Activated CD4-positive, alpha-beta T cell treated with anti-CD3 and anti-CD28 coated beads for 36 hours (primary cell): ENCODE data around the gene PPP1R3G. TPM values are rescaled to one million over a fixed set of nuclear protein-coding genes. Genes with fewer than 3 reads are reported as not detected.
"Not testable (repeated sequence)": the region's sequence is repeated elsewhere in the genome, so short reads cannot be mapped to it uniquely, and the experiment has no call there.

Experiments used
- ATAC-seq: fragments of 200-7000 bp; cut with Tn5 transposase; one replicate; pipeline ENCODE4 v1.10.0; 2021; ENCODE audit warnings: mild to moderate bottlenecking, moderate library complexity
- CTCF ChIA-PET: fragments of 350-600 bp; sonication (Branson Sonifier 250); formaldehyde crosslinking; loops from one replicate; lab custom pipeline; 2021; ENCODE audit warnings: antibody characterized with exemption; lab: Charles Lee
- POLR2A ChIA-PET: fragments of 350-600 bp; sonication (Branson Sonifier 250); formaldehyde crosslinking; loops from one replicate; lab custom pipeline; 2021; ENCODE audit warnings: antibody characterized with exemption, inconsistent platforms; lab: Charles Lee
- DNase-seq: peaks from one replicate; pipeline ENCODE4 v3.0.0-alpha.2; 2020
- H3K27ac Mint-ChIP-seq: one replicate; pipeline ENCODE4 v1.8.0; 2021; ENCODE audit warnings: mixed read lengths
- H3K27me3 Mint-ChIP-seq: one replicate; pipeline ENCODE4 v1.8.0; 2021; ENCODE audit warnings: mixed read lengths
- H3K36me3 Mint-ChIP-seq: one replicate; pipeline ENCODE4 v1.8.0; 2021; ENCODE audit warnings: low read depth, mixed read lengths
- H3K4me1 Mint-ChIP-seq: one replicate; pipeline ENCODE4 v1.8.0; 2021; ENCODE audit warnings: mixed read lengths
- H3K4me3 Mint-ChIP-seq: one replicate; pipeline ENCODE4 v1.8.0; 2021; ENCODE audit warnings: mild to moderate bottlenecking, moderate library complexity, mixed read lengths
- H3K9me3 Mint-ChIP-seq: one replicate; pipeline ENCODE4 v1.8.0; 2021; ENCODE audit warnings: low read depth, mixed read lengths
- intact Hi-C, 2 experiments: fragments of 100-400 bp; cut with DNase I in 1 of 2; cut with micrococcal nuclease in 1 of 2; formaldehyde crosslinking; loops; one replicate each; pipeline versions ENCODE4 v1.14.2 to v1.15.1; 2022 to 2024; cut with DNase I, micrococcal nuclease
- total RNA-seq, 2 experiments: library from RNA; stranded (reverse); gene quantifications; one replicate each; pipeline ENCODE4 v1.2.3, GENCODE V29; 2021

PPP1R3G gene
- total RNA-seq, 2 experiments from 2014 or later = 0.09 to 0.11 TPM

DNA sequence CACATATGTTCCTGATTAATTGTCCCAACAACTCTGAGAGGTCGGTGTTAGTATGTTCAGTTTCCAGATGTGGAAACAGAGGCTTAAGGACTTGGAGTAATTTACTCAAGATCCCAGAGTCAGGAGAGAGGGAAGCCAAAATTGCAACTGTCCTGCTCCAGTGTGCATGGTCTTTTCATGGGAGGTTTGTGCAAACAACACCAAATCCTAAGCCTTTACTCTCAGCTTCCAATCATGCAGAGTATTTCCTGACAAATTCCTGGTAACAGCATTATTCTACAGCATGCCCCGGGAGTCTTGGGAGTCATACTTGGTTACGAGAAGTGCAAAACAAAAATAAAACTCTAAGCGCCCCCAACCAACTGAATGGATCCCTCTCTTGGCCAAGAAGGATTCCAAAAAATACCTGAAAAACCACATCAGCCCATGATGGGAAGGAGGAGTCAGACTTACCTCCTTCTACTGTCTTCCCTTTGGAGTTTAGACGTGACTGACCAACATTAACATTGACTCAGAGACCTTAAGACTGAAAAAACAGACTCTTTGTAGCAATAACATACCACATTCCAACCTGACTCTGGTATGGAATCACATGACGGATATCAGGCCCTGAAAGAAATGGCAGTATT lies 30.8 kb upstream of the PPP1R3G start:
- H3K4me3 Mint-ChIP-seq = no peak overlapping the region
- CTCF ChIA-PET = no interaction called here
- H3K27me3 Mint-ChIP-seq = peaks cover 4% of the 10 kb centered on the region
- intact Hi-C loops = no loop called here
- POLR2A ChIA-PET = no interaction called here
- no peaks in the 10 kb centered on the region for H3K4me1 Mint-ChIP-seq
- ATAC-seq (no peak), DNase-seq (no peak)
- H3K36me3 Mint-ChIP-seq = peaks cover 6% of the 10 kb centered on the region
- peaks cover 13% of the 10 kb centered on the region for H3K9me3 Mint-ChIP-seq
- no peak overlapping the region for H3K27ac Mint-ChIP-seq

- DNase-seq (no peak), ATAC-seq (no peak)
- peaks cover 4% of the 10 kb centered on the region for H3K27me3 Mint-ChIP-seq
- ChIA-PET POLR2A (no interaction called here), CTCF (interaction anchor here (0.6 to 0.7 kb wide), 2 partner anchors 666 to 1409 kb away, joined by 3 read pairs; no protein-coding TSS in a partner anchor)
- H3K4me1 Mint-ChIP-seq = no peaks in the 10 kb centered on the region
- peaks cover 13% of the 10 kb centered on the region for H3K9me3 Mint-ChIP-seq
- peaks cover 6% of the 10 kb centered on the region for H3K36me3 Mint-ChIP-seq
- H3K27ac Mint-ChIP-seq = no peak overlapping the region
- intact Hi-C loops = no loop called here
- H3K4me3 Mint-ChIP-seq = no peak overlapping the region
Observed at GRCh38 chr6:5055118-5055517, 30.0 kb upstream of the PPP1R3G start.

DNA sequence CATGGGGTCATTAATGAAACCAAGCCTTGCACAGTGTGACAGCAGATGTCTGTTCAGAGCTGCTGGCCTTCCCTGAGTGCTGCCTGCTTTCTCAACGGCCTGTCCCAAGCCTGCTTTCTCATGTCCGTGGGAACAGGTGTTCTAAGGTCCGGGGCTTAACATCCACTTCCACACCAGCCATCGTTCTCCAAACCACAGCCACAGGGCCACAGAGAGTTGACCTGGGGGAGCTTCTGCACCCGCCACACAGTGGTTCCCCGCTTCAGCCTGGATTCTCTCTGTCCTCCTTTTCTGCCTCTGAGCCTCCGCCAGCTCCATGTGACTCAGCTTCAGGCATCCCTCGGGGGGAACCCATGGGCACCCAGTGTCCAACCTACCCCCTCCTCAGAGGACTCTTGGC lies 26.9 kb upstream of the PPP1R3G start:
- Mint-ChIP-seq H3K27me3 (no peaks in the 10 kb centered on the region), H3K4me3 (no peak overlapping the region), H3K27ac (no peak overlapping the region), H3K4me1 (no peaks in the 10 kb centered on the region), H3K36me3 (no peaks in the 10 kb centered on the region), H3K9me3 (no peaks in the 10 kb centered on the region)
- DNase-seq = no peak
- ATAC-seq = no peak
- intact Hi-C loops = no loop called here
- CTCF ChIA-PET = no interaction called here
- POLR2A ChIA-PET = no interaction called here

DNA sequence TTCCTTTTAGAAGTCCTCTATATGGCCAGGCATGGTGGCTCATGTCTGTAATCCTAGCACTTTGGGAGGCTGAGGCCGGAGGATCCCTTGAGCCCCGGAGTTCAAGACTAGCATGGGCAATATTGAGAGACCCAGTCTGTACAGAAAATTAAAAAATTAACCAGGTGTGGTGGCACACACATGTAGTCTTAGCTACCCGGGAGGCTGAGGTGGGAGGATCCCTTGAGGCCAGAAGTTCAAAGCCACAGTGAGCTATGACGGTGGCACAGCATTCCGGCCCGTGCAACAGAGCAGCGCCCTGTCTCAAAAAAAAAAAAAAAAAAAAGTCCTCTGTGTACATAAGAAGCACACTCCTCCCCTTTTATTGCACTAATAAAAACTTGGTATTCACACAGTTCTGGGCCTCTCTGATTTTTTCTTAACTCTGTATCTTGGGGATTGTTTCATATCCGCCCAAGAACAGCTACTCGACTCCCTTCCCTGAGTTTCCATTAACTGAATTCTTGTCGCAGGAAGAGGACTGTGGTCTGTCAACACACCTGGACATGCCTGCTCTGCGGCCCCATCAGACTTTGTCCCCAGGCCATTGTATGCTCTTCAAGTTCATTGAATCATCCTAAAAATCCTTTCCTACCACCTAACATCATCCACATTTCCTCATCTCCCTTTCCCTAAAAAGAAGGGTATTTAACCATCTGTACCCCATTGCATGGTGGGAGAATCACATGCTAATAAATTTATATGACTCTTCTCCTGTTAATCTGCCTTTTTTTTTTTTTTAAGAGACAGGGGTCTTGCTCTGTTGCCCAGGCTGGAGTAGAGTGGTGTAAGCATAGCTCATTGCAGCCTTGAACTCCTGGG lies 25.9 kb upstream of the PPP1R3G start:
- intact Hi-C loops = no loop called here
- Mint-ChIP-seq H3K27ac (no peak overlapping the region), H3K4me3 (no peak overlapping the region), H3K36me3 (no peaks in the 10 kb centered on the region), H3K4me1 (no peaks in the 10 kb centered on the region), H3K9me3 (no peaks in the 10 kb centered on the region), H3K27me3 (no peaks in the 10 kb centered on the region)
- ChIA-PET CTCF (interaction anchor here (0.7 kb wide), 1 partner anchor 159 kb away, joined by 3 read pairs; no protein-coding TSS in a partner anchor), POLR2A (no interaction called here)
- DNase-seq (no peak), ATAC-seq (no peak)

GRCh38 chr6:5060439-5060838 lies 24.7 kb upstream of the PPP1R3G start:
- H3K4me1 Mint-ChIP-seq, H3K27me3 Mint-ChIP-seq, H3K36me3 Mint-ChIP-seq, CTCF ChIA-PET, ATAC-seq, POLR2A ChIA-PET, intact Hi-C loops, DNase-seq, H3K4me3 Mint-ChIP-seq, H3K9me3 Mint-ChIP-seq, H3K27ac Mint-ChIP-seq: not testable (repeated sequence)

GRCh38 chr6:5061152-5061551 lies 24.0 kb upstream of the PPP1R3G start:
- no peaks in the 10 kb centered on the region for H3K4me1 Mint-ChIP-seq
- intact Hi-C loops = no loop called here
- no peaks in the 10 kb centered on the region for H3K36me3 Mint-ChIP-seq
- ATAC-seq (no peak), DNase-seq (no peak)
- ChIA-PET POLR2A (no interaction called here), CTCF (no interaction called here)
- no peak overlapping the region for H3K4me3 Mint-ChIP-seq
- no peaks in the 10 kb centered on the region for H3K27me3 Mint-ChIP-seq
- H3K27ac Mint-ChIP-seq = no peak overlapping the region
- no peaks in the 10 kb centered on the region for H3K9me3 Mint-ChIP-seq

DNA sequence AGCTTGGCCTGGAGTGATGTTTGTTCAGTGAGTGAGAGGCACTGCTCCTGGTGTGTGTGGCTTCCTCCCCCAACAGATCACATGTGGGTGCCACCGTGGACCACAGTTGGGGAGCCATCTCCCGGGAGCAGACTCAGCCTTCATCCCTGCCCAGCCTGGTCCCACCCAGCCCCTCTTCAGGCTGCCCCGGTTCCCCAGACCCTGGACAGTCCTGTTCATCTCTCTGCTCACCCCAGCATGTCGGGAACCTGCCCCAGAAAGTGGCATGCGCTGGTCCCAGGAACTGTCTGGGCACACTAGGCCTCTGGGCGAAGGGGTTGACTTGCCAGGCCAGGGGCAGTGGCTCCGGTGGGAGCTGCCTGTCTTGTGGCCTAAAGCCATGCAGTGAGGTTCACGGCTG lies 21.5 kb upstream of the PPP1R3G start:
- peaks cover 6% of the 10 kb centered on the region for H3K9me3 Mint-ChIP-seq

GRCh38 chr6:5066456-5067093 lies 18.6 kb upstream of the PPP1R3G start:
- intact Hi-C loops = no loop called here
- no peaks in the 10 kb centered on the region for H3K4me1 Mint-ChIP-seq
- POLR2A ChIA-PET = no interaction called here
- no peak overlapping the region for H3K27ac Mint-ChIP-seq
- no peaks in the 10 kb centered on the region for H3K36me3 Mint-ChIP-seq
- ATAC-seq = no peak
- DNase-seq = no peak
- CTCF ChIA-PET = no interaction called here
- H3K27me3 Mint-ChIP-seq = no peaks in the 10 kb centered on the region
- no peak overlapping the region for H3K4me3 Mint-ChIP-seq
- peaks cover 6% of the 10 kb centered on the region for H3K9me3 Mint-ChIP-seq

More for the DNA sequence above, 21.5 kb upstream of the PPP1R3G start:
- no peaks in the 10 kb centered on the region for H3K27me3 Mint-ChIP-seq
- ATAC-seq (no peak), DNase-seq (no peak)
- POLR2A ChIA-PET = no interaction called here
- no peaks in the 10 kb centered on the region for H3K36me3 Mint-ChIP-seq
- no peak overlapping the region for H3K27ac Mint-ChIP-seq
- no peak overlapping the region for H3K4me3 Mint-ChIP-seq
- H3K4me1 Mint-ChIP-seq = no peaks in the 10 kb centered on the region
- CTCF ChIA-PET = no interaction called here
- intact Hi-C loops = no loop called here

DNA sequence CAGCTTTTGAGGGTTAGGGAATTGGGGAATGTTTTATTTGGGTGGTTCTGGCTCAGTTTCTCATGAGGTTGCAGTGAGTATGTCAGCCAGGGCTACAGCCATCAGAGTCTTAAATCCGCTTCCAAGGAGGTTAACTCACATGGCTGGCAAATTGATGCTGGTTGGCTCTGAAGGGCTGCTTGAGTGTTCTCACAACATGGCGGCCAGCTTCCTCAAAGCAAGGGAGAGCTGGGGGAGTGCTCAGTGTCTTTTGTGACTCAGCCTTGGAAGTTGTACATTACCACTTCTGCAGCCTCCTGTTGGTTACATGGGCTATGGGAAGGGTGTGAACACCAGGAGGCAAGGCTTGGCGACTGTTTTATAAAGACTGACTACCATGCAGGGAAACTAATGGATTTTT lies 17.8 kb upstream of the PPP1R3G start:
- H3K27me3 Mint-ChIP-seq = no peaks in the 10 kb centered on the region
- H3K36me3 Mint-ChIP-seq = no peaks in the 10 kb centered on the region

DNA sequence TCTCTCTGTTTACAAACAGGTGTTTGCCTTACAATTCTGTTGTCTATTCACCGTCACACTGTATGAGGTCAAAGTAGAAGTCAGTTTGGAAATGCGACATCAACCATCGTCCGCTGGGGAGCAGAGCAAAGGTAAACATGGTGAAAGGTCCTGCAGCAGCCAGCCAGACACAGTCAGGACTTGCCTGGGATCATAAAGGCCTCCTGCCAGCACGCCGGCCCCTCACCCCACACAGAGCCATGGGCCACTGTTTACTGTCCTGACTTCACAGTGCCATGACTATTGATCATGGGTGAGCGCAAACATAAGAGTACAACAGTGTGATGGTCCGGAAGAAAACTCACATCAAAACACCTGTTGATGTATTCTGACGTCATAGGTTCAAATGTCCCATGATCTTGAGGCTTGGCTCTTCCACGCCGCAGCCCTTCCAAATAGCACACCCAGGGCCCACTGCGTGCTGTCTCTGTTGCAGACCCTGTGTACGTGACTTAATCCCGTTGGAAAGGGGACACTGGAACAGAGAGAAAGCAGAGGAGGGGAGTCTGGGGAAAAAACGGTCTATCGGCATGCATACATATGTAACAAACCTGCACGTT lies 16.9 kb upstream of the PPP1R3G start:
- DNase-seq (no peak), ATAC-seq (no peak)
- H3K4me3 Mint-ChIP-seq = no peak overlapping the region
- H3K36me3 Mint-ChIP-seq = no peaks in the 10 kb centered on the region
- H3K9me3 Mint-ChIP-seq = peaks cover 6% of the 10 kb centered on the region
- no peaks in the 10 kb centered on the region for H3K27me3 Mint-ChIP-seq
- no peak overlapping the region for H3K27ac Mint-ChIP-seq
- H3K4me1 Mint-ChIP-seq = peaks cover 3% of the 10 kb centered on the region
- intact Hi-C loops = no loop called here
- ChIA-PET CTCF (no interaction called here), POLR2A (no interaction called here)

More for the DNA sequence above, 17.8 kb upstream of the PPP1R3G start:
- ChIA-PET CTCF (no interaction called here), POLR2A (no interaction called here)
- H3K27ac Mint-ChIP-seq = no peak overlapping the region
- DNase-seq = no peak
- peaks cover 6% of the 10 kb centered on the region for H3K9me3 Mint-ChIP-seq
- no peak for ATAC-seq
- H3K4me1 Mint-ChIP-seq = no peaks in the 10 kb centered on the region
- H3K4me3 Mint-ChIP-seq = no peak overlapping the region
- intact Hi-C loops = no loop called here

GRCh38 chr6:5071216-5071615 lies 13.9 kb upstream of the PPP1R3G start:
- intact Hi-C loops = loop anchor here in 1 of 2 experiments (5.0 kb wide), 1 partner anchor 529 kb away; no protein-coding TSS in a partner anchor
- no peaks in the 10 kb centered on the region for H3K36me3 Mint-ChIP-seq
- peaks cover 6% of the 10 kb centered on the region for H3K9me3 Mint-ChIP-seq
- ATAC-seq (no peak), DNase-seq (no peak)
- POLR2A ChIA-PET = no interaction called here
- CTCF ChIA-PET = interaction anchor here (0.6 kb wide), 1 partner anchor 751 kb away, joined by 3 read pairs; no protein-coding TSS in a partner anchor
- no peaks in the 10 kb centered on the region for H3K27me3 Mint-ChIP-seq
- no peak overlapping the region for H3K27ac Mint-ChIP-seq
- no peak overlapping the region for H3K4me3 Mint-ChIP-seq
- peaks cover 3% of the 10 kb centered on the region for H3K4me1 Mint-ChIP-seq
